GM12875 (cell line): ENCODE measurements around the gene ATP13A2.

ENCODE experiments used
- H3K4me3 ChIP-seq: one replicate; pipeline ENCODE4 v1.5.1; 2011; ENCODE audit warnings: low read depth, low read length, control low read depth
- TF ChIP-seq, protein P1 (sequence below): IDR thresholded peaks from 2 replicates; pipeline ENCODE4 v1.5.1; 2011; ENCODE audit warnings: low read depth, mild to moderate bottlenecking, control low read depth, inconsistent platforms, low read length, moderate library complexity, borderline replicate concordance; ENCODE audit not compliant: insufficient read depth

Gene ATP13A2

DNA sequence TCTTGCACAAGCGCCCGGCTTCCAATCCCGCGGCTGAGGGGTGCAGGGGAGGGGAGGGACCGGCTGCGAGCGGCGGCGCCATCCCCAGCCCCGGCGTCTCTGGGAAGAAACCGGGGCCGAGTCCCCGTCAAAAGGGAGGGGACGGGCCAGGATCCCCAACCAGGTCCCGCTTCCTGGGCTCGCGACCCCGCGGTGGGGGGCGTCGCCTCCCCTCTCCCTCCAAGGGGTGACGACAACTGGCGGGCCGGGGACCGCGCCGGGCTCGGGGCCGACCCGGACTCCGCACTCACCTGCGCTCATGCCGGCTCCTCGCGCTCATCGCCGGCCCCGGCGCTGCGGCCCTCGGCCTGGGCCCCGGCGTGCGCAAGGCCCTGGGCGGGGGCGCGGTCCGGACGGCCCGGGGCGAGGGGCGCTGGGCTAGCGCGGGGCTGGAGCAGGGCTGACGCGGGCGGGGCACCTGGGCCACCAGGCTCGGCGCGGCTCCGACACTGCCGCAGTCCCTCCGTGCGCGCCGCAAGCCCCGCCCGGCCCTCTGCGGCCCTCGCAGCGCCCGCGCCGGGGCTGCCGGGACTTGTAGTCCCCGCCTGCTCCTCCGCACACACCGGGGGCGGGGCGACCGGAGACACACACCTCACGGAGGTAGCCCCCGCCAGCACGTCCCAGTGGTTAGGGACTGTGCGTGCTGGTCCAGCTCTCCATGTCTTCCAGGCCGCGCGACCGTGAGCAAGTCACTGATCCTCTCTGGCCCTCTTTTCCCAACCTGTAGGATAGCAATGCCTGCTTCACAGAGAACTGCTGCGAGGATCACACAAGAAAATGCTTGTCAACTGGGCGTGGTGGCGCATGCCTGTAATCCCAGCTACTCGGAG, at the start of gene ATP13A2:
TSS of gene ATP13A2 (minus strand) at position 490 of the 869 bp plus-strand sequence. CDS start at position 300, 190 bp downstream.
- TF ChIP-seq, protein P1, sequence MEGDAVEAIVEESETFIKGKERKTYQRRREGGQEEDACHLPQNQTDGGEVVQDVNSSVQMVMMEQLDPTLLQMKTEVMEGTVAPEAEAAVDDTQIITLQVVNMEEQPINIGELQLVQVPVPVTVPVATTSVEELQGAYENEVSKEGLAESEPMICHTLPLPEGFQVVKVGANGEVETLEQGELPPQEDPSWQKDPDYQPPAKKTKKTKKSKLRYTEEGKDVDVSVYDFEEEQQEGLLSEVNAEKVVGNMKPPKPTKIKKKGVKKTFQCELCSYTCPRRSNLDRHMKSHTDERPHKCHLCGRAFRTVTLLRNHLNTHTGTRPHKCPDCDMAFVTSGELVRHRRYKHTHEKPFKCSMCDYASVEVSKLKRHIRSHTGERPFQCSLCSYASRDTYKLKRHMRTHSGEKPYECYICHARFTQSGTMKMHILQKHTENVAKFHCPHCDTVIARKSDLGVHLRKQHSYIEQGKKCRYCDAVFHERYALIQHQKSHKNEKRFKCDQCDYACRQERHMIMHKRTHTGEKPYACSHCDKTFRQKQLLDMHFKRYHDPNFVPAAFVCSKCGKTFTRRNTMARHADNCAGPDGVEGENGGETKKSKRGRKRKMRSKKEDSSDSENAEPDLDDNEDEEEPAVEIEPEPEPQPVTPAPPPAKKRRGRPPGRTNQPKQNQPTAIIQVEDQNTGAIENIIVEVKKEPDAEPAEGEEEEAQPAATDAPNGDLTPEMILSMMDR, result no peak
- peak within 1 kb of the TSS; percentile 94 for H3K4me3 ChIP-seq

GRCh38 chr1:17061486-17061885, 49.8 kb upstream of the ATP13A2 start:
- TF ChIP-seq, protein P1, result no peak
- H3K4me3 ChIP-seq, result no peak overlapping the region

DNA sequence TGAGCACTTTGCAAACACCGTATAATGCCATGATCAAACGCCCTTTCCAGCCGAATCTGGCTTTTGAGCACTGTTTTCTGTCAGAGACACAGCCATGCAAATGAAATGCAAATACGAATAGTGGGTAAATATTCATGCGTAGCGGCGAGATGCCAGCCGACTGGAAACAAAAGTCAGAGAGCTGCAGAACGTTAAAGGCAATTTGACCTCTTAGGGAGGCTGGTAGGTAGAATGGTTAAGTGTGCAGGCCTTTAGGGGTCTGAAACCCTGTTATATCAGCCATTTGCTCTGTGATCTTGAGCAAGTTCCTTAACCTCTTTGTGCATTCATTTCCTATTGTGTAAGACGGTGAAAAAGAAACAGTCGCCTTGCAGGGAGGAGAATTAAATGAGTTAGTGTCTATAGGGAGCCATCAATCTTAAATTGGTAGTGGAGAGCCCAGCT, 48.6 kb upstream of the ATP13A2 start:
- TF ChIP-seq, protein P1, result no peak
- H3K4me3 ChIP-seq, result no peak overlapping the region

- TF ChIP-seq, protein P1, result peak; percentile 86
- H3K4me3 ChIP-seq, result no peak overlapping the region
Measured at GRCh38 chr1:17059391-17060305, 47.9 kb upstream of the ATP13A2 start.

DNA sequence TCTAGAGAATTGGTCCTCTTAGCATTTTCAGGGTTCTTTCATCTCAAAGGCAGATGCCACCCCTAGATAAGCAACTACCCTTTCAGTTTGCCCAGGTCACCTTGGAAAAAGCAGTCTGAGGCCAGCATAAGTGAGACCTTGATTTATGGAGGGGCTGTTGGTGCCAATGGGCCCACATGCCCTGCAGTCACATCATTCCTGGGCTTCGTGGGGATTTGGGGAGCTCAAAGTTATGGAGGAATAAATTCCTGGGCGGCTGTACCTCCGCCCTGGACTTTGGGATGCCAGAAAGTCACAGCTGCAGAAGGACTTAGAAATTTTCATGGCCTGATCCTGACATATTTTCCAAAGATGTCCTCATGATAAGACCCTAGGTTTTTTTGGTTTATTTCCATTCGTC, 44.8 kb upstream of the ATP13A2 start:
- TF ChIP-seq, protein P1, result no peak
- H3K4me3 ChIP-seq, result no peak overlapping the region

DNA sequence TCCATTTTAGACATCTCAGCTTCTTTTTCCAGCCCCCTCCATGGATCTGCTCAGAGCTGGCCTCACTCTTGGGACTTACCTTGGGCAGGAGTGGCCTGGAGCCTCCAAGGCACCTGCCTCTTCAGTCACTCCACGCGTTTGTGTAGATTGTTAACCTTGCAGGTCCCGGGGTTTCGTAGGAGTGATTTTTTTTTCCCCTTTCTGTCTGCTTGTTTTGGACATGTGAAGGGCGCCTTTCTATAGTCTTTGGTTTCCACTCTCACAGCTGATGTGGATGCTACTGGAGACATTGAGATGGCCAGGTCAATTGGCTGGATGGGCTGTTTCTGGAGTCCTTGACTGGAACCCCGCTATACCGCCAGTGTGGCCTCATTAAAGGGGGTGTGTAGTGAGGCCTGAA, 44.1 kb upstream of the ATP13A2 start:
- TF ChIP-seq, protein P1, result no peak
- H3K4me3 ChIP-seq, result no peak overlapping the region
